Astrocyte (in vitro differentiated cells and primary cell): ENCODE data around the gene GSTM2.

Experiments
- CTCF ChIP-seq: IDR thresholded peaks from 2 replicates; pipeline ENCODE4 v1.5.1; 2011; ENCODE audit warnings: low read depth, mild to moderate bottlenecking, inconsistent platforms, low read length, moderate library complexity; ENCODE audit not compliant: insufficient read depth
- EZH2 ChIP-seq: IDR thresholded peaks from 2 replicates; pipeline ENCODE4 v1.6.1; 2012; ENCODE audit warnings: mild to moderate bottlenecking, low read length, inconsistent platforms; ENCODE audit not compliant: insufficient read depth

GRCh38 chr1:109704173-109704572 is 36.3 kb downstream of the GSTM2 start:
- TF ChIP-seq CTCF (no peak), EZH2 (no peak)
